Choroid plexus epithelial cell (primary cell): ENCODE results near the gene ARHGEF40.

Experiments
- DNase-seq: peaks from one replicate; pipeline ENCODE4 v3.0.0-alpha.2; 2010; ENCODE audit warnings: low read depth
- H3K4me3 ChIP-seq: 2 replicates; pipeline ENCODE4 v1.5.1; 2011; ENCODE audit warnings: low read depth, mild to moderate bottlenecking, control low read depth, low read length, moderate library complexity
- CTCF ChIP-seq: conservative IDR thresholded peaks from 2 replicates; pipeline ENCODE4 v1.5.1; 2011; ENCODE audit warnings: low read depth, mild to moderate bottlenecking, control low read depth, inconsistent platforms, low read length, moderate library complexity

Gene ARHGEF40

GRCh38 chr14:21025371-21026273 is 44.5 kb upstream of the ARHGEF40 start:
- TF ChIP-seq CTCF: no peak
- peak overlapping the region; percentile 60 for H3K4me3 ChIP-seq
- DNase-seq: peak; percentile 21

GRCh38 chr14:21026274-21026987 is 43.7 kb upstream of the ARHGEF40 start:
- TF ChIP-seq CTCF: no peak
- H3K4me3 ChIP-seq: no peak overlapping the region
- no peak for DNase-seq

GRCh38 chr14:21026988-21027315 is 43.2 kb upstream of the ARHGEF40 start:
- no peak for DNase-seq
- H3K4me3 ChIP-seq: no peak overlapping the region
- no peak for TF ChIP-seq CTCF

GRCh38 chr14:21029917-21030316 is 40.2 kb upstream of the ARHGEF40 start, which contains the start of gene TPPP2:
Gene TPPP2 (plus strand): TSS chr14:21030217. CDS start chr14:21030582, 365 bp downstream.
- DNase-seq: no peak
- no peak for TF ChIP-seq CTCF
- no peak within 1 kb of the TSS for H3K4me3 ChIP-seq

- DNase-seq: no peak
- no peak overlapping the region for H3K4me3 ChIP-seq
- no peak for TF ChIP-seq CTCF
These were observed 39.6 kb upstream of the ARHGEF40 start for GRCh38 chr14:21030531-21030930.

GRCh38 chr14:21032326-21033132 is 37.6 kb upstream of the ARHGEF40 start:
- TF ChIP-seq CTCF: no peak
- DNase-seq: no peak
- H3K4me3 ChIP-seq: no peak overlapping the region
